NCI-H128 (cell line): Measurements from ENCODE around the gene SLC8A3.

Source experiments
- DNase-seq: peaks from one replicate; lab custom pipeline; 2025; ENCODE audit not compliant: unreplicated experiment; lab: John Stamatoyannopoulos, UW

Gene SLC8A3

GRCh38 chr14:70002589-70003346, 186.0 kb downstream of the SLC8A3 start:
- DNase-seq: no peak

GRCh38 chr14:70000601-70001000, 188.2 kb downstream of the SLC8A3 start:
- DNase-seq: no peak

- DNase-seq: no peak
These were observed 189.5 kb downstream of the SLC8A3 start for GRCh38 chr14:69999261-69999674.

GRCh38 chr14:69997849-69998248, 190.9 kb downstream of the SLC8A3 start:
- no peak for DNase-seq

GRCh38 chr14:69996216-69996615, 192.5 kb downstream of the SLC8A3 start:
- no peak for DNase-seq
